HG02798 (cell line): ENCODE results near the gene ARL15.

ENCODE experiments used
- ATAC-seq: cut with Tn5 transposase; IDR thresholded peaks from one replicate; pipeline ENCODE4 v1.9.1; 2021; ENCODE audit warnings: mild to moderate bottlenecking; ENCODE audit not compliant: unreplicated experiment, poor library complexity

ARL15 gene

GRCh38 chr5:54215233-54215736, 95.1 kb downstream of the ARL15 start:
- no peak for ATAC-seq

- ATAC-seq, result no peak
Measured at GRCh38 chr5:54214722-54215121, 95.7 kb downstream of the ARL15 start.

GRCh38 chr5:54212331-54212730, 98.0 kb downstream of the ARL15 start:
- no peak for ATAC-seq

GRCh38 chr5:54211912-54212311, 98.5 kb downstream of the ARL15 start:
- no peak for ATAC-seq

- no peak for ATAC-seq
Measured at GRCh38 chr5:54207566-54207965, 102.8 kb downstream of the ARL15 start.

GRCh38 chr5:54206580-54207229, 103.7 kb downstream of the ARL15 start:
- ATAC-seq, result peak; percentile 69

- no peak for ATAC-seq
Measured at GRCh38 chr5:54205918-54206317, 104.5 kb downstream of the ARL15 start.

GRCh38 chr5:54205453-54205852, 104.9 kb downstream of the ARL15 start:
- ATAC-seq, result no peak

- ATAC-seq, result no peak
Measured at GRCh38 chr5:54197018-54197417, 113.4 kb downstream of the ARL15 start.

GRCh38 chr5:54195701-54196100, 114.7 kb downstream of the ARL15 start:
- no peak for ATAC-seq

- ATAC-seq, result no peak
Measured at GRCh38 chr5:54194318-54194717, 116.1 kb downstream of the ARL15 start.

GRCh38 chr5:54187694-54188093, 122.7 kb downstream of the ARL15 start:
- ATAC-seq, result no peak

- no peak for ATAC-seq
Measured at GRCh38 chr5:54186912-54187445, 123.4 kb downstream of the ARL15 start.

- ATAC-seq, result no peak
Measured at GRCh38 chr5:54186108-54186507, 124.3 kb downstream of the ARL15 start.

GRCh38 chr5:54184806-54185205, 125.6 kb downstream of the ARL15 start:
- no peak for ATAC-seq

- ATAC-seq, result no peak
Measured at GRCh38 chr5:54180630-54181031, 129.7 kb downstream of the ARL15 start.

- no peak for ATAC-seq
Measured at GRCh38 chr5:54178991-54179390, 131.4 kb downstream of the ARL15 start.

- no peak for ATAC-seq
Measured at GRCh38 chr5:54178207-54178606, 132.2 kb downstream of the ARL15 start.

- no peak for ATAC-seq
Measured at GRCh38 chr5:54177058-54177457, 133.3 kb downstream of the ARL15 start.

- no peak for ATAC-seq
Measured at GRCh38 chr5:54176066-54176830, 134.1 kb downstream of the ARL15 start.

- no peak for ATAC-seq
Measured at GRCh38 chr5:54173251-54173650, 137.1 kb downstream of the ARL15 start.
